AG08396 (cell line): ENCODE results near the gene IGFBP6.

ENCODE experiments used
- DNase-seq: peaks from one replicate; pipeline ENCODE4 v3.0.0; 2012; ENCODE audit warnings: low spot score, mixed read lengths

The IGFBP6 gene

GRCh38 chr12:53120685-53121525 is 23.4 kb downstream of the IGFBP6 start:
- DNase-seq = peak; percentile 3

- peak; percentile 17 for DNase-seq
Measured at GRCh38 chr12:53122961-53123468, 25.5 kb downstream of the IGFBP6 start.

GRCh38 chr12:53123578-53124351 is 26.3 kb downstream of the IGFBP6 start:
- peak; percentile 81 for DNase-seq

- DNase-seq = no peak
Measured at GRCh38 chr12:53124352-53124723, 26.9 kb downstream of the IGFBP6 start.

DNA sequence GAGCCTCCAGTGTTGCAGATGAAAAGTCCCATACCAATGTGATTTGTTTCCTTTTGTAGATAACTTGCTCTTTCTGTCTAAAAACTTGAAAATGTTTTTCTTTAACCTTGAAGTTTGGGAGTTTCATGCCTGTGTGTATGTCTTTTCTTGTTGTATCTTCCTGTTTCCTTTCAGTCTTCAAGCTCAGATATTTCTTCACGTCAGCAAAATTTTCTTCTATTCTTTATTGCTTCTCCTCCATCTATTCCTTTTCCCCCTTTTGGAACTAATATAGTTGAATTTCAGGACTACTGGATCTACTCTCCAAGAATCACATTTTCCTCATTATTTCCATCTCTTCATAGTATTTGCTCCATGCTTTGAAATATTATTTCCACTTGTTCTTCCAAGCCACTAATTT is 29.7 kb downstream of the IGFBP6 start:
- no peak for DNase-seq

GRCh38 chr12:53128780-53129569 is 31.5 kb downstream of the IGFBP6 start:
- DNase-seq = no peak

GRCh38 chr12:53131844-53132243 is 34.4 kb downstream of the IGFBP6 start:
- no peak for DNase-seq

- DNase-seq = no peak
Measured at GRCh38 chr12:53133722-53134121, 36.3 kb downstream of the IGFBP6 start.

DNA sequence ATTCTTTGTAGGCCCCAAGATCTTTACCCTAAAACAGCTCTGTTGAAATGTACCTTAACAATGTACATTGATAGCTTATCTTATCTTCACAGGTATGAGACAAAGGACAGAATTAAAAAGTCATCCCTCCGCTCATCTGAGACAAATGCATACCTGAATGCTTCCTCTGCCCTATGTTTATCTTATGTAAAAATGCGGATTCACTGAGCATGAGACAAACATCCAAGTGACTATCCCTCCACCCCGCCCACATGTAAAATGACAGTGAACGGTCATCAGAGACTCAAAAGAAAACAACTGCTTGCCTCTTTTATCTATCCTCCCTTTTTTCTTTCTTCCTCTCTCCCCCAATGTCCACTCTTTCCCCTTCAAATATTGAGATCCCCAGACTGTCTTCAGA is 45.9 kb downstream of the IGFBP6 start:
- no peak for DNase-seq

DNA sequence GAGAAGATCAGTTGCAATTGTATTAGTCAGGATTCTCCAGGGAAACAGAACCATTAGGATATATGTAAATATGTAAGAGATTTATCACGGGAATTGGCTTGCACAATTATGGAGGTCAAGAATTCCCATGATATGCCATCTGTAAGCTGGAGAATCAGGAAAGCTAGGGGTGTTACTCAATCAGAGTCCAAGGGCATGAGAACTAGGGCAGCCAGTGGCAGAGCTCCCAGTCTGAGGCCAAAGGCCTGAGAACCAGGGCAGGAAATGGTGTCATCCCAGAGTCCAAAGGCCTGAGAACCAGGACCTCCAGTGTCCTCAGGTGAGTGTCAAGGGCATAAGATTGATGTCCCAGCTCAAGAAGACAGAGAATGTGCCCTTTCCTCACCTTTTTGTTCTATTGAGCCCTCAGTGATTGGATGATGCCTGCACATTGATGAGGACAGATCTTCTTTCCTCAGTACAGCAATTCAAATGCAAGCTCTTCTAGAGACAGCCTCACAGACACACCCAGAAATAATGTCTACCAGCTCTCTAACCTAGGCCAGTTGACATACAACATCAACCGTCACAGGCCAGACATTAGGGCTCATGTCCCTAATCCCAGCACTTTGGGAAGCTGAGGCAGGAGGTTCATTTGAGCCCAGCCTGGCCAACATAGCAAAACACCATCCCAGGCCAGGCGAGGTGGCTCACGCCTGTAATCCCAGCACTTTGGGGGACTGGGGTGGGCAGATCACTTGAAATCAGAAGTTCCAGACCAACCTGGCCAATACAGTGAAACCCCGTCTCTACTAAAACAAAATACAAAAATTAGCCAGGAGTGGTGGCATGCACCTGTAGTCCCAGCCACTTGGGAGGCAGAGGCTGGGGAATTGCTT is 48.2 kb downstream of the IGFBP6 start:
- no peak for DNase-seq

- DNase-seq = no peak
Measured at GRCh38 chr12:53147181-53147580, 49.7 kb downstream of the IGFBP6 start.

GRCh38 chr12:53147653-53148052 is 50.2 kb downstream of the IGFBP6 start:
- no peak for DNase-seq

- DNase-seq = no peak
Measured at GRCh38 chr12:53151039-53151438, 53.6 kb downstream of the IGFBP6 start.
